NCI-H187 treated with DMSO at 0.1 percent for 48 hours (cell line): ENCODE measurements around the gene CD300A.
"Not testable (repeated sequence)": the region's sequence is repeated elsewhere in the genome, so short reads cannot be mapped to it uniquely, and the experiment has no call there.

ENCODE experiments used
- DNase-seq: peaks from one replicate; lab custom pipeline; 2025; lab: John Stamatoyannopoulos, UW

Gene CD300A

DNA sequence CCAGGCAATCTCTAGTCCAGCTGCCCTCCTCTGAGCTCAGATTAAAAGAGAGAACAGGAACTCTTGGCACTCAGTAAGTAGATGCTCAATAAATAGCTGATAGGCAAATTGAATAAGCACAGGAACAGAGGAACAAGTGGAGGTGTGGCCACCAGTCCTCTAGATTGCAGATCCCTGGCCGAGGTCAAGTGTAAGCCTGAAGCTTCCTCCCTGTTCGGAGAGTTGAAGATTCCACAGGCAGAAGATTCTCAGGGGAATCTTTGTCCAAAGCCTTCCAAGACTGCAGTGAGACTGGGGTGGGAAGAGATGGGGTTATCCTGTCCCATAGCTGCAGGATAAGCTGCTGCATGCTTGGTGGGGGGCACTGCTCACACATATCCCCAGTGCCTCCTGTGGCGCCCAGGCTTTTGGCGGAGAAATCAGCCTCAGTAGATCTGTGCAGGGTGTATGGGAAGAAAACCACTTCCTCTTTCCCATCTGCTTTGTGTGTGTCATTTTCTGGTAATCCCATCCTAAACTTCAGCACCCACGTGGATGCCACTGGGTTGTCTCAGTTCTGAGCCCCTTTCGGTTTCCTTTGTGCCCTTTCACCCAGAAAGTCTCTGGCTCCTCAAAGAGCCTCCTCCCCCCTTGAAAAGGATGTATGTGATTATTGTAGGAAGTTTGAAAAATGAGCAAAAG lies 12.1 kb downstream of the CD300A start:
- DNase-seq, result no peak

DNA sequence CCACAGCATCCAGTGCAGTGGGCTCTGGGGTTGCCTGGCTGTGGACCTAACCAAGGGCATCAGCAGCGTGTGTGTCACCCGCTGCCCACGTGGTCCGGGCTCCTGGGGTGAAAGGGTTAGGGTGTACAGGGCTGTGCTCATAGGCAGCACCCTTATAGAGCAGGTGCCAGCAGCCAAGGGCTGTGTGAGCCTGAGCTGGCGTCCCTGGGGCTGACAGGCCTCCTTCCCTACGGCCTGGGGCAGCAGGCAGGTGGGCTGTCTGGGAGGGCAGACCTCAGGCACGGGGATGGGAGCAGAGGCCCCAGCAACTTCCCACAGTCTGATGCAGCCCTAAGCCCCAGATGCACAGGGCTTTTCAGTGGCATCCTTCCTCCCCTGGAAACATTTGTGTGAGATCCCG lies 13.9 kb downstream of the CD300A start:
- no peak for DNase-seq

GRCh38 chr17:74481621-74482020 lies 15.2 kb downstream of the CD300A start:
- DNase-seq, result no peak

GRCh38 chr17:74484066-74484465 lies 17.6 kb downstream of the CD300A start:
- DNase-seq, result no peak

DNA sequence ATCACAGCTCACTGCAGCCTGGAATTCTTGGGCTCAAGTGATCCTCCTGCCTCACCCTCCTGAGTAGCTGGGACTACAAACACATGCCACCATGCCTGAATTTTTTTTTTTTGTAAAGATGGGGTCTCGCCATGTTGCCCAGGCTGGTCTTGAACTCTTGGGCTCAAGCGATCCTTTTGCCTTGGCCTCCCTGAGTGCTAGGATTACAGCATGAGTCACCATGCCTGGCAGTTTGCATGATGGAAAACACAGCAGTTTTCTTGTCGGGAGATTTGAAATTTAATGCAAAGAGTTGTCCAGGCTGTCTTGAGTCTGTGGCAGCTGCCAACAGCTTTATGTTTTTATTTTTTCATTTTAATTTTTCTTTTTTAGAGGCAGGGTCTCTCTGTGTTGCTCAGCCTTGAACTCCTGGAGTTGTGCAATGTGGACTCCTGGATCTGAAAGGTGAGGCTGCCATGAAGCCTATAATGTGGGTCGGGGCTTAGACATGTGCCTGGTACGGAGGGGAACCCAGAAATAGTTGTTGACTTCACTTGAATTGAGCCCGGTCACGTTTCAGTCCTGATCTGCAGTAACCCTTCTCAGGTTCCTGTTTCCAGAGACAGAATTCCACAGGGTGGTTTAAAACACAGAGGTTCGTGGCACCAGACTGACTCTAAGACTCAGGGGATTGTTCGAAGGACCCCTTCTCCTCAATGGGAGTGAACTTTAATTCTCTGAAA lies 18.7 kb downstream of the CD300A start:
- DNase-seq, result no peak

GRCh38 chr17:74485841-74486240 lies 19.4 kb downstream of the CD300A start:
- DNase-seq, result no peak

- not testable (repeated sequence) for DNase-seq
These were observed 21.8 kb downstream of the CD300A start for GRCh38 chr17:74488276-74488675.

DNA sequence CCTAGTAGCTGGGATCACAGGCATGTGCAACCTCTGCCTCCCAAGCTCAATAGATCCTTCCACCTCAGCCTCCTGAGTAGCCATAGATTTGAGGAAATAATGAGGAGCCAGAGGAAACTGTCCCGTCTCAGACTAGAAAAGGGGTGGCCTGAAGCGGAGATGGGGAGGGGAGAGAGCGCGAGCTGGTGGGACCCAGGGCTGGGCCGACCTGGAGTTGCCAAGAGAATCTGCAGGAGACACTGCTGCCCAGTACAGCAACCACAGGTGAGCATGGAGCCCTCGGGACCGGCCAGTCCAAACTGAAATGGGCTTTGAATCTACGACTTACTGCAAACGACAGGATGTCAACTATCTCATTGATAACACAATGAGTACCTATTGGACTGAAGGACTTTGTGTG lies 24.3 kb downstream of the CD300A start:
- DNase-seq, result no peak

GRCh38 chr17:74491626-74492025 lies 25.2 kb downstream of the CD300A start:
- DNase-seq, result no peak

DNA sequence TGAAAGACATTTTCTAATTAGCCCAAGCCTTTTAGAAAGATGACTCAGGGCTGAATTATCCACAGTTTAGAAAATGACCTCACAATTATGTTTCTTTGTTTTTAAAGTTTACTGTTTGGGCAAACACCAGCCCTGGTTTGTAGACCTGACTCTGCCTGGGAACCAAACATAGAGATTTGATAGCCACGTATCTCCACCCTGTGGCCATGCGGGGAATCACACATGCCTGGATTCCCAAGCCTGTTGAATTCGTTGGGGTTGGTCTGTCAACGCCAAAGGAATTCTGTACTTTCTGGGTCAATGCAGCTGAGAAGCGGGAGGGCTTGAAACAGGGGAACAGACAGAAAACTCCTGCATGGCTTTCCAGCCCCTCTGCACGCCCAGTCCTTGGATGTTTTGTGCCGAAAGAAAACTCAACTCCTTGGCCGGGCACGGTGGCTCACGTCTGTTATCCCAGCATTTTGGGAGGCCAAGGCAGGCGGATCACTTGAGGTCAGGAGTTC lies 26.9 kb downstream of the CD300A start:
- DNase-seq, result no peak

DNA sequence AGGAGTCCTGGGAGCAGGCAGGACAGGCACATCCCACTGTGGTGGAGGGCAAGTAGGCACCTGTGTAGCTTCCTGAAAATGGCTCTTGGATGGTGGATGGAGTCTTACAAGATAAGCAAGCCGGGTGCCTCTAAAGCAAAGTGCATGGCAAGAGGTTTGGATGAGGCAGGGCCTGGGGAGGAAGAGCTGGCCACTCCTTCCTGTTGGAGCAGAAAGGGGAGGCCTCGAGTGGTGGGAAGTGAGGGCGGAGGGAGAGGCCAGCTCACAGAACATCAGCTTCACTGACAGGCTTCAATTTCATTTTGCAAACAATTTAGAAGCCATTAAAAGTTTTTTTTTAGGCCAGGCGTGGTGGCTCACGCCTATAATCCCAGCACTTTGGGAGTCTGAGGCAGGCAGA lies 31.0 kb downstream of the CD300A start:
- no peak for DNase-seq

DNA sequence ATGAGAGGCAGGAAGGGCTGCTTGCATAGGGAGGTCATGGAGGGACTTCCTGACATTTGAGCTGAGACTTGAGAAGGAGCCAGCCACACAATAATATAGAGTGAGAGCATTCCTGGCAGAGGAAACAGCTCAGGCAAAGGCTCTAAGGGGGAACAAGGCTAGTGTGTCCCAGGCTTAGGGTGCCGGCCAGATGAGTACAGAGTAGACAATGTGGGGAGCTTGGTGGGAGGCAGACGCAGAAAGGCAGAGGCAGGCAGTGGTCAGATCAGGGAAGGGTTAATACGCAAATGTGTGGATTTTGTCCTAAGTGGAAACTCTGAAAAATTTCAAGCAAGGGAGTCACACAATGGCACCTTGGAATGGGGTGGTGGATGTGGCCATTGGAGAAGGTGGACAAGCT lies 33.6 kb downstream of the CD300A start:
- DNase-seq, result no peak

- DNase-seq, result no peak
These were observed 36.4 kb downstream of the CD300A start for GRCh38 chr17:74502861-74503260.

DNA sequence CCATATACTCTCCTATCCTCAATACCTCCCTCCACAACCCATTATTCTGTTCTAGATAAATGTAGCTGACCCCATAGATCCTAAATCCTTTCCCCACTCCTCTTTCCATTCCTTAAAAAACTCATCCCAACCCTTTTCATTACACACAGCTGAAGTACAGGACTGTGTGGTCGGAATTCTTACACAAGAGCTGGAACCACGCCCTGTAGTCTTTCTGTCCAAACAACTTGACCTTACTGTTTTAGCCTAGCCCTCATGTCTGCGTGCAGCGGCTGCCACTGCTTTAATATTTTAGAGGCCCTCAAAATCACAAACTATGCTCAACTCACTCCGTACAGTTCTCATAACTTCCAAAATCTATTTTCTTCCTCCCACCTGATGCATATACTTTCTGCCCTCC lies 37.5 kb downstream of the CD300A start:
- DNase-seq, result not testable (repeated sequence)

DNA sequence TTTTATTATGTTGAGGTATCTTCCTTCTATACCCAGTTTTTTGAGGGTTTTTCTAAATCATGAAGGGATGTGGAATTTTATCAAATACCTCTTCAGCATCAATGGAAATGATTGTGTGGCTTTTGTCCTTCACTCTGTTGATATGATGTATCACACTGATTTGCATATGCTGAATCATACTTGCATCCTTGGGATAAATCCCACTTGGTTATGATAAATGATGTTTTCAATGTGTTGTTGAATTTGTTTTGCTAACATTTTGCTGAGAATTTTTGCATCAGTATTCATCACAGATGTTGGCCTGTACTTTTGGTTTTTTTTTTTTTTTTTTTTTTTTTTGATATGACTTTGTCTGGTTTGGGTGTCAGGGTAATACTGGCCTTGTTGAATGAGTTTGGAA lies 41.7 kb downstream of the CD300A start:
- no peak for DNase-seq

- no peak for DNase-seq
These were observed 45.6 kb downstream of the CD300A start for GRCh38 chr17:74512036-74512435.

DNA sequence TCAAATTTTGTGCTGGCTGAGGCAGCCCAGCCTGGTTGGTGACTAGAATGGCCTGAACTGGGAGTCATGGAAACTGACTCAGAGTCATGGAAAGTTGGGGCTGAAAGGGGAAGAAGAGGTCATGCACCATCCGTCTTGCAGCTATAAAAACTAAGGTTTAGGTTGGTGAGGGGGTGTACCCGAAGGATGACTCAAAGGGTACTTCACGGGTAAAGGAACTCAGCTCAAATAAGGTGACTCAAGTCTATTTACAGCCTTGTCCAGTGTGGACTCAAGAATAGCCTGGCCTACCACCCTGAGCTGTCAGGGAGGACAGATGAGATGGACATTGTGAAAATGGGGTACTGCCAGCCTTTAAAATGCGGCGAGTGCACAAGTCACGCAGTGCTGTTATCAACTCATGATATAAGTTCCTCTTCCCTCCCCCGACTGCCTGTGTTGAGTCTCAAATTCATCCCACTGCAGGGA lies 46.2 kb downstream of the CD300A start:
- DNase-seq, result no peak

- no peak for DNase-seq
These were observed 47.7 kb downstream of the CD300A start for GRCh38 chr17:74513987-74514631.

DNA sequence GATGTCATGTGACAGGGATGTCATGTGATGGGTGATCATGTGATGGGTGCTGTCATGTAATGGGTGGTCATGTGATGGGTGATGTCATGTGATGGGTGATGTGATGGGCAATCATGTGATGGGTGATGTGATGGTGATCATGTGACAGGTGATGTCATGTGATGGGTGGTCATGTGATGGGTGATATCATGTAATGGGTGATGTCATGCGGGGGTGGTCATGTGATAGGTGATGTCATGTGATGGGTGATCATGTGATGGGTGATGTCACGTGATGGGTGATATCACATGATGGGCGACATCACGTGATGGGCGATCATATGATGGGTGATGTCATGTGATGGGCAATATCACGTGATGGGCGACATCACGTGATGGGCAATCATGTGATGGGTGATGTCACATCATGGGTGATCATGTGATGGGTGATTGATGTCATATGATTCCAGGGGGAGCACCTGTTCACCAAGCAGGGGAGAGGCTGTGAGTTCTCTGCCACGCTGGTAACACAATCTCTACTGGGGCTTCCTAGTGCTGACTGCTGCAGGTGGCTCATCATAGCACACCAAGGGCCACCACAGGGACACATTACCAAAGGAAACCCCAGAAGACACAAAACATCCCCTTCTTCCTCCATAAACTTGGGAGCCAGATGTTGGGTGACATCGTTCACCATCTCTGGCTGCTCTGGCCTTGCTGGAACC lies 48.3 kb downstream of the CD300A start:
- no peak for DNase-seq

GRCh38 chr17:74515941-74516340 lies 49.5 kb downstream of the CD300A start:
- DNase-seq, result no peak

DNA sequence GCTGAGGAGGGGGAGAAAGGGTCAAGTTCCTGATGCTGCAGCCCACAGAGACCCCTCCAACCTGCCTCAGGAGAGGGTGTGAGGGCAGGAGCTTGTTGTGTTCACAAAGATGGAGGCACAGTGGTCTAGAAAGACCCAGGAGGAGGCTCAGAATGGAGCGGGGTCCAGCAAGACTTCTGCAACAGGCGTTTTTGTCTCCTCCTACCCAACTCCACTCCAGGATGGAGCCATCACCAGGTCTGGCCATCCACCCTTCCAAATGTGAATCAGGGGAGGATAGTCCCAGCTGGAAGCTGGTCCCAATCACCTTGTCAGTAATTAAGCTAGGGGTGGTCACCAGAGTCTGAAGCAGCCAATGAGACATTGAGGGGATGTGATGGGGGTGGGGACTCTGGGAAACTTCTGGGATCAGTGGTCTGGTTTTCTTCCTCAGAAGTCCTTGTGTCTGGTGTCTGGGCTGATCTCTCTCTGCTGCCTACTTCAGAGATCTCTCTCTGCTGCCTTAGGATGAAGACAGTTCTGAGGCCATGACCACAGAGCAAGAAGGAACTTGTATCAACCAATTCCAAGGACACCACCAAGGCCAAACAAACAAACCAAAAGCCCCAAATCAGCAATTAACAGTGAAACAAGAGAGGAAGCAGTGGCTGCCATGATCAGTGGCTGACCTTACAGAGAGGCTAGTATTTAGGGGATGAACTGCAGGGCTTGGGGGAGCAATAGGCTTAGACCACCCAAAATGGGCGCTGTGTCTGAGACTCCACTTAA lies 50.3 kb downstream of the CD300A start:
- no peak for DNase-seq
